ENCODE data around the gene GGCT.

GGCT gene

DNA sequence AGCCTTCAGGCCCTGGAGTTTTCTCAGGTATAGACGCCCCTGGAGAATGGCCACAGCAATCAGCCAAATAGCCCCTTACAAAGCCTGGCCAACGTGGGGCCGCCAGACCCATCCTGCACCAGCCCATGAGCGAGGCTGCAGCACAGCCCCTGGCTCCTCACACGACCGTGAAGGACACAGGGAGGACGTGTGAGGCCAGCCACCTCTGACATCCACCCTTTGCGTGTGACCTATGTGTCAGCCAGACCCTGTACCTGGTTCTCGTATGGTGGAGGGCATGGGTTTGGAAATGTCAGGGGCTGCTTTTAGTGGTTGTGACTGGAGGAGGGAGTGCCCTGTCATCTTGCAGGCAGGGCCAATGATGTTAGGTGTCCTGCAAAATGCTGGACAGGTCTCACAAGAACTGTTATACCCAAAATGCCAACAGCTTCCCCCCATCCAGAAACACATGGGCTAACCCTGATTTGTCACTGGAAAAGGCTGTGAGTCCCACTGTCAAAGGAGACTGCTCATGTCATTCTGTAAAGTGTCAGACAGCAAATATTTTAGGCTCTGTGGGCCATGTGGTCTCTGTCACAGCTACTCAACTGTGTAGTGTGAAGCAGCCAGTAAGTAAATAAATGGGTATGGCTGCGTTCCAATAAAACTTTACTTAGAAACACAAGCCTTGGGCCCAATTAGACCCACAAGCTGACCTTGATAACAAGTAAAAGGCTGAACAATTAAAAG lies 56.0 kb downstream of the GGCT start:
- TF ChIP-seq GATA3 (IDR thresholded peaks at IDR 0.05; ENCODE audit: low read depth, low read length), result no peak
- TF ChIP-seq GATA2 (IDR thresholded peaks at IDR 0.05; ENCODE audit: low read depth, low read length), result no peak; the same call in none of the 2 replicates

GRCh38 chr7:30447466-30447865 lies 57.2 kb downstream of the GGCT start:
- no peak for TF ChIP-seq GATA3 (IDR thresholded peaks at IDR 0.05; ENCODE audit: low read depth, low read length)
- TF ChIP-seq GATA2 (IDR thresholded peaks at IDR 0.05; ENCODE audit: low read depth, low read length), result no peak

Data from SH-SY5Y (cell line).